ENCODE data around the gene CCDC141. TPM values are rescaled to one million over a fixed set of nuclear protein-coding genes. Genes with fewer than 3 reads are reported as not detected.
"Not testable (repeated sequence)": the region's sequence is repeated elsewhere in the genome, so short reads cannot be mapped to it uniquely, and the experiment has no call there.

Gene CCDC141
- total and polyA plus RNA-seq, 7 experiments from 2014 or later, result 8.2 to 39.2 (median 34.4) TPM

GRCh38 chr2:178982652-178983051 is 67.3 kb downstream of the CCDC141 start:
- H3K9me3 Mint-ChIP-seq, result not testable (repeated sequence)

DNA sequence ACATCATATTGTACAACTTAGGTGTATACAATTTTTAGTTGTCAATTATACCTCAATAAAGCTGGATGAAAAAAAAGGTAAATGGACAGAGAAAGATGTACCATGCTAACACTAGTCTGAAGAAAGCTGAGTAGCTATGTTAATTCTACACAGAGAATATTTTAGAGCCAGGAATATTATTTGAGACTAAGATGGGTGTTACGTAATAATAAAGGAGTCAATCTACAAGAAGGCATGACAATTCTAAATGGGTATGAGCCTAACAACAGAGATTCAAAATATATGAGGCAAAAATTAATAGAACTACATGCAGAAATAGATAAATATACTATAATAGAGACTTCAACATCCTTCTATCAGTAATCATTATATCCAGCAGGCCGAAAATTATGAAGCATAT is 69.1 kb downstream of the CCDC141 start:
- H3K36me3 Mint-ChIP-seq, result peaks cover 3 to 25% (median 18%) of the 10 kb centered on the region in 5 donors
- ChIA-PET CTCF (interaction anchor here (2.7 kb wide), 1 partner anchor 149 kb away, joined by 10 read pairs; no protein-coding TSS in a partner anchor), POLR2A (no interaction called here)

More at GRCh38 chr2:178982652-178983051, 67.3 kb downstream of the CCDC141 start:
- H3K27ac Mint-ChIP-seq; H3K27ac ChIP-seq (ENCODE audit: low read depth, low read length); H3K27me3 ChIP-seq (ENCODE audit: control insufficient read depth in 2 of 2, insufficient read depth in 2 of 2, low read length in 2 of 2); DNase-seq; CTCF ChIA-PET; ATAC-seq; H3K4me3 ChIP-seq (ENCODE audit: low read length); H3K4me1 ChIP-seq (ENCODE audit: control insufficient read depth in 2 of 2, insufficient read depth in 2 of 2, low read length in 2 of 2); H3K36me3 ChIP-seq (ENCODE audit: control insufficient read depth in 2 of 3, insufficient read depth in 3 of 3, low read length in 3 of 3); H3K4me3 Mint-ChIP-seq; H3K27me3 Mint-ChIP-seq; H3K4me1 Mint-ChIP-seq; H3K9me3 ChIP-seq (ENCODE audit: control insufficient read depth in 2 of 3, low read length in 3 of 3); intact Hi-C loops (cut with micrococcal nuclease); POLR2A ChIA-PET: not testable (repeated sequence)
- H3K36me3 Mint-ChIP-seq, result peaks cover 3 to 21% (median 14%) of the 10 kb centered on the region in 5 donors

GRCh38 chr2:178978667-178979066 is 71.3 kb downstream of the CCDC141 start:
- Mint-ChIP-seq H3K27ac (peak overlapping the region in 2 of 9 donors; percentile 1 to 17), H3K36me3 (peaks cover 3 to 27% (median 18%) of the 10 kb centered on the region in 5 donors), H3K9me3 (peaks cover 0 to 6% (median 2%) of the 10 kb centered on the region in 11 donors), H3K4me1 (peaks cover 0 to 8% (median 2%) of the 10 kb centered on the region in 7 donors), H3K27me3 (no peaks in the 10 kb centered on the region), H3K4me3 (no peak overlapping the region)
- CTCF ChIA-PET, result no interaction called here
- H3K27me3 ChIP-seq (ENCODE audit: control insufficient read depth in 2 of 2, insufficient read depth in 2 of 2, low read length in 2 of 2), result no peaks in the 10 kb centered on the region
- no peaks in the 10 kb centered on the region for H3K9me3 ChIP-seq (ENCODE audit: control insufficient read depth in 2 of 3, low read length in 3 of 3)
- no peaks in the 10 kb centered on the region for H3K4me1 ChIP-seq (ENCODE audit: control insufficient read depth in 2 of 2, insufficient read depth in 2 of 2, low read length in 2 of 2)
- DNase-seq, result no peak
- POLR2A ChIA-PET, result no interaction called here
- H3K4me3 ChIP-seq (ENCODE audit: low read length), result no peak overlapping the region
- no peak overlapping the region for H3K27ac ChIP-seq (ENCODE audit: low read depth, low read length)
- ATAC-seq, result no peak
- no peaks in the 10 kb centered on the region for H3K36me3 ChIP-seq (ENCODE audit: control insufficient read depth in 2 of 3, insufficient read depth in 3 of 3, low read length in 3 of 3)
- intact Hi-C loops (cut with micrococcal nuclease), result no loop called here

More for the DNA sequence above, 69.1 kb downstream of the CCDC141 start:
- no peaks in the 10 kb centered on the region for H3K4me1 ChIP-seq (ENCODE audit: control insufficient read depth in 2 of 2, insufficient read depth in 2 of 2, low read length in 2 of 2)
- H3K36me3 ChIP-seq (ENCODE audit: control insufficient read depth in 2 of 3, insufficient read depth in 3 of 3, low read length in 3 of 3), result no peaks in the 10 kb centered on the region
- H3K27me3 Mint-ChIP-seq, result no peaks in the 10 kb centered on the region
- intact Hi-C loops (cut with micrococcal nuclease), result no loop called here
- peaks cover 0 to 6% (median 2%) of the 10 kb centered on the region in 11 donors for H3K9me3 Mint-ChIP-seq
- H3K27ac ChIP-seq (ENCODE audit: low read depth, low read length), result no peak overlapping the region
- no peak overlapping the region for H3K4me3 ChIP-seq (ENCODE audit: low read length)
- H3K27ac Mint-ChIP-seq, result no peak overlapping the region
- DNase-seq, result no peak
- no peaks in the 10 kb centered on the region for H3K27me3 ChIP-seq (ENCODE audit: control insufficient read depth in 2 of 2, insufficient read depth in 2 of 2, low read length in 2 of 2)
- peaks cover 0 to 8% (median 2%) of the 10 kb centered on the region in 7 donors for H3K4me1 Mint-ChIP-seq
- no peak for ATAC-seq
- H3K9me3 ChIP-seq (ENCODE audit: control insufficient read depth in 2 of 3, low read length in 3 of 3), result no peaks in the 10 kb centered on the region
- H3K4me3 Mint-ChIP-seq, result no peak overlapping the region

- intact Hi-C loops (cut with micrococcal nuclease), result no loop called here
- DNase-seq, result no peak
- Mint-ChIP-seq H3K4me1 (peaks cover 0 to 6% (median 2%) of the 10 kb centered on the region in 7 donors), H3K9me3 (no peaks in the 10 kb centered on the region), H3K4me3 (no peak overlapping the region), H3K36me3 (peaks cover 0 to 37% (median 23%) of the 10 kb centered on the region in 5 donors), H3K27me3 (no peaks in the 10 kb centered on the region), H3K27ac (no peak overlapping the region)
- ATAC-seq, result no peak
- Histone ChIP-seq H3K9me3 (ENCODE audit: control insufficient read depth in 2 of 3, low read length in 3 of 3) (no peaks in the 10 kb centered on the region), H3K27me3 (ENCODE audit: control insufficient read depth in 2 of 2, insufficient read depth in 2 of 2, low read length in 2 of 2) (no peaks in the 10 kb centered on the region), H3K4me3 (ENCODE audit: low read length) (no peak overlapping the region), H3K4me1 (ENCODE audit: control insufficient read depth in 2 of 2, insufficient read depth in 2 of 2, low read length in 2 of 2) (no peaks in the 10 kb centered on the region), H3K36me3 (ENCODE audit: control insufficient read depth in 2 of 3, insufficient read depth in 3 of 3, low read length in 3 of 3) (no peaks in the 10 kb centered on the region), H3K27ac (ENCODE audit: low read depth, low read length) (no peak overlapping the region)
- POLR2A ChIA-PET, result no interaction called here
- CTCF ChIA-PET, result interaction anchor here (1.0 to 1.3 kb wide), 2 partner anchors 13 to 73 kb away, joined by 3 to 6 read pairs; no protein-coding TSS in a partner anchor
These were observed 73.6 kb downstream of the CCDC141 start for GRCh38 chr2:178976351-178976750.

GRCh38 chr2:178962805-178963433 is 87.0 kb downstream of the CCDC141 start:
- no peak for ATAC-seq
- Mint-ChIP-seq H3K27me3 (no peaks in the 10 kb centered on the region), H3K27ac (no peak overlapping the region), H3K4me3 (no peak overlapping the region), H3K4me1 (peaks cover 0 to 5% (median 0%) of the 10 kb centered on the region in 7 donors), H3K36me3 (peaks cover 0 to 44% (median 28%) of the 10 kb centered on the region in 5 donors), H3K9me3 (no peaks in the 10 kb centered on the region)
- Histone ChIP-seq H3K4me1 (ENCODE audit: control insufficient read depth in 2 of 2, insufficient read depth in 2 of 2, low read length in 2 of 2) (no peaks in the 10 kb centered on the region), H3K4me3 (ENCODE audit: low read length) (no peak overlapping the region), H3K9me3 (ENCODE audit: control insufficient read depth in 2 of 3, low read length in 3 of 3) (no peaks in the 10 kb centered on the region), H3K36me3 (ENCODE audit: control insufficient read depth in 2 of 3, insufficient read depth in 3 of 3, low read length in 3 of 3) (peaks cover 0 to 8% (median 0%) of the 10 kb centered on the region in 3 experiments), H3K27me3 (ENCODE audit: control insufficient read depth in 2 of 2, insufficient read depth in 2 of 2, low read length in 2 of 2) (no peaks in the 10 kb centered on the region), H3K27ac (ENCODE audit: low read depth, low read length) (no peak overlapping the region)
- ChIA-PET POLR2A (no interaction called here), CTCF (interaction anchor here (1.7 to 1.8 kb wide), 2 partner anchors 14 to 167 kb away, joined by 6 to 10 read pairs; no protein-coding TSS in a partner anchor)
- intact Hi-C loops (cut with micrococcal nuclease), result loop anchor here in 1 of 2 donors (1.0 kb wide), 1 partner anchor 166 kb away; no protein-coding TSS in a partner anchor
- DNase-seq, result peak in 2 of 9 donors; percentile 14 to 16

DNA sequence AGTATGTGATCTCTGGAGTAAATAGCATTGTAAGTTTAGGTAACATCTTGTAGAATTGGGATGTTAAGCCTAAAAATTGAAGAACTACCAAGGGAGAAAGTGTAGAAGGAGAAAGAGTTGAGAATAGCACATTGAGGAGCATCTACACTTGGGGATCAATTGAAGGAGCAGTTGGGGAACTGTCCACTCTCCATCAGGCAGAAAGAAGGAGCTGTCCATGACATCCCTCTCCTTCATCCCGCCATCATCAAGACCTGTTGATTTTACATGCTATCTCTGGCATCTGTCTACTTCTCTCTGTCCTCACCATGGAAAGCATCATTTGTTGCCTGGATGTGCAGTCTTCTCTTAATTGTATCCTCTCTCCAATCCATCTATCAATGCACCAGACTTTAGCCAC is 87.8 kb downstream of the CCDC141 start:
- ATAC-seq, result no peak
- H3K4me1 Mint-ChIP-seq, result no peaks in the 10 kb centered on the region
- intact Hi-C loops (cut with micrococcal nuclease), result no loop called here

GRCh38 chr2:178954049-178954448 is 95.9 kb downstream of the CCDC141 start:
- ChIA-PET CTCF (no interaction called here), POLR2A (no interaction called here)
- no peaks in the 10 kb centered on the region for H3K4me1 ChIP-seq (ENCODE audit: control insufficient read depth in 2 of 2, insufficient read depth in 2 of 2, low read length in 2 of 2)
- no peak overlapping the region for H3K27ac ChIP-seq (ENCODE audit: low read depth, low read length)
- no peaks in the 10 kb centered on the region for H3K36me3 ChIP-seq (ENCODE audit: control insufficient read depth in 2 of 3, insufficient read depth in 3 of 3, low read length in 3 of 3)
- peaks cover 0 to 66% (median 30%) of the 10 kb centered on the region in 5 donors for H3K36me3 Mint-ChIP-seq
- no peak overlapping the region for H3K27ac Mint-ChIP-seq
- H3K4me1 Mint-ChIP-seq, result peaks cover 0 to 9% (median 6%) of the 10 kb centered on the region in 7 donors
- no peaks in the 10 kb centered on the region for H3K9me3 Mint-ChIP-seq
- no peaks in the 10 kb centered on the region for H3K27me3 Mint-ChIP-seq
- H3K4me3 ChIP-seq (ENCODE audit: low read length), result no peak overlapping the region
- H3K9me3 ChIP-seq (ENCODE audit: control insufficient read depth in 2 of 3, low read length in 3 of 3), result no peaks in the 10 kb centered on the region
- ATAC-seq, result no peak
- no peaks in the 10 kb centered on the region for H3K27me3 ChIP-seq (ENCODE audit: control insufficient read depth in 2 of 2, insufficient read depth in 2 of 2, low read length in 2 of 2)
- H3K4me3 Mint-ChIP-seq, result no peak overlapping the region
- no peak for DNase-seq
- intact Hi-C loops (cut with micrococcal nuclease), result no loop called here

More for the DNA sequence above, 87.8 kb downstream of the CCDC141 start:
- peaks cover 0 to 8% (median 0%) of the 10 kb centered on the region in 3 experiments for H3K36me3 ChIP-seq (ENCODE audit: control insufficient read depth in 2 of 3, insufficient read depth in 3 of 3, low read length in 3 of 3)
- H3K4me1 ChIP-seq (ENCODE audit: control insufficient read depth in 2 of 2, insufficient read depth in 2 of 2, low read length in 2 of 2), result no peaks in the 10 kb centered on the region
- H3K27me3 ChIP-seq (ENCODE audit: control insufficient read depth in 2 of 2, insufficient read depth in 2 of 2, low read length in 2 of 2), result no peaks in the 10 kb centered on the region
- no peak overlapping the region for H3K27ac ChIP-seq (ENCODE audit: low read depth, low read length)
- no peaks in the 10 kb centered on the region for H3K27me3 Mint-ChIP-seq
- no peak for DNase-seq
- no peak overlapping the region for H3K27ac Mint-ChIP-seq
- no peaks in the 10 kb centered on the region for H3K9me3 Mint-ChIP-seq
- no peaks in the 10 kb centered on the region for H3K9me3 ChIP-seq (ENCODE audit: control insufficient read depth in 2 of 3, low read length in 3 of 3)
- ChIA-PET POLR2A (no interaction called here), CTCF (interaction anchor here (1.3 kb wide), 1 partner anchor 167 kb away, joined by 3 read pairs; no protein-coding TSS in a partner anchor)
- no peak overlapping the region for H3K4me3 Mint-ChIP-seq
- no peak overlapping the region for H3K4me3 ChIP-seq (ENCODE audit: low read length)
- H3K36me3 Mint-ChIP-seq, result peaks cover 0 to 52% (median 26%) of the 10 kb centered on the region in 5 donors

All from naive thymus-derived CD4-positive, alpha-beta T cell (primary cell).